Loucy (cell line): ENCODE results near the gene CSGALNACT2.

Experiments
- H2AFZ ChIP-seq: fragments of 200-600 bp; sonication (generic); 2 replicates; pipeline ENCODE4 v1.6.0; 2016; ENCODE audit warnings: antibody characterized with exemption, mild to moderate bottlenecking, low read length, moderate library complexity
- H3F3A ChIP-seq: fragments of 200-600 bp; 2 replicates; pipeline ENCODE4 v1.6.0; 2016; ENCODE audit warnings: antibody characterized with exemption, low read depth, mild to moderate bottlenecking
- H3K27me3 ChIP-seq: fragments of 200-600 bp; sonication (generic); 2 replicates; pipeline ENCODE4 v1.6.1; 2014; ENCODE audit warnings: low read length, mild to moderate bottlenecking; ENCODE audit not compliant: insufficient read depth, poor library complexity, severe bottlenecking
- H3K36me3 ChIP-seq: fragments of 200-600 bp; sonication (generic); 2 replicates; pipeline ENCODE4 v1.6.1; 2016; ENCODE audit warnings: low read length; ENCODE audit not compliant: insufficient read depth
- H3K4me1 ChIP-seq: fragments of 200-600 bp; sonication (generic); 2 replicates; pipeline ENCODE4 v1.5.1; 2014; ENCODE audit warnings: low read length, mild to moderate bottlenecking; ENCODE audit not compliant: insufficient read depth, poor library complexity, severe bottlenecking
- H3K4me2 ChIP-seq: fragments of 200-600 bp; sonication (generic); 2 replicates; pipeline ENCODE4 v1.6.0; 2014; ENCODE audit warnings: antibody characterized with exemption, low read length, low read depth, mild to moderate bottlenecking; ENCODE audit not compliant: poor library complexity, severe bottlenecking
- H3K4me3 ChIP-seq: fragments of 200-600 bp; sonication (generic); 2 replicates; pipeline ENCODE4 v1.5.1; 2014; ENCODE audit warnings: low read length, mild to moderate bottlenecking, mixed read lengths; ENCODE audit not compliant: poor library complexity, severe bottlenecking
- H3K79me2 ChIP-seq: fragments of 200-600 bp; sonication (generic); 2 replicates; pipeline ENCODE4 v1.6.1; 2014; ENCODE audit warnings: low read length; ENCODE audit not compliant: insufficient read depth
- H3K9ac ChIP-seq: fragments of 200-600 bp; sonication (generic); 2 replicates; pipeline ENCODE4 v1.6.0; 2014; ENCODE audit warnings: mild to moderate bottlenecking, low read depth, low read length, moderate library complexity; ENCODE audit not compliant: poor library complexity, severe bottlenecking
- H3K9me2 ChIP-seq: fragments of 200-600 bp; sonication (generic); replicated peaks from 2 replicates; pipeline ENCODE4 v1.6.1; 2016; ENCODE audit warnings: low read depth, low read length, mixed read lengths
- H3K9me3 ChIP-seq: fragments of 200-600 bp; sonication (generic); 2 replicates; pipeline ENCODE4 v1.6.1; 2014; ENCODE audit warnings: mild to moderate bottlenecking, antibody characterized with exemption, low read length, low read depth; ENCODE audit not compliant: insufficient read depth
- H4K20me1 ChIP-seq: fragments of 200-600 bp; sonication (generic); 2 replicates; pipeline ENCODE4 v1.6.0; 2014; ENCODE audit warnings: antibody characterized with exemption, low read length, mild to moderate bottlenecking; ENCODE audit not compliant: insufficient read depth, poor library complexity, severe bottlenecking
- CTCF ChIP-seq: fragments of 200-600 bp; sonication (generic); conservative IDR thresholded peaks from 2 replicates; pipeline ENCODE4 v1.5.1; 2014; ENCODE audit warnings: mild to moderate bottlenecking, antibody characterized with exemption, low read length
- EZH2phosphoT487 ChIP-seq: fragments of 200-600 bp; IDR thresholded peaks from 2 replicates; pipeline ENCODE4 v1.6.1; 2018; ENCODE audit warnings: antibody characterized with exemption, mild to moderate bottlenecking, moderate library complexity, borderline replicate concordance

CSGALNACT2 gene

GRCh38 chr10:43205681-43206390, 67.6 kb downstream of the CSGALNACT2 start:
- no peak overlapping the region for H2AFZ ChIP-seq
- no peaks in the 10 kb centered on the region for H3K79me2 ChIP-seq
- no peaks in the 10 kb centered on the region for H4K20me1 ChIP-seq
- H3K9me3 ChIP-seq = no peaks in the 10 kb centered on the region
- H3K4me2 ChIP-seq = no peak overlapping the region
- H3K27me3 ChIP-seq = no peaks in the 10 kb centered on the region
- no peaks in the 10 kb centered on the region for H3K9me2 ChIP-seq
- H3K9ac ChIP-seq = no peak overlapping the region
- no peaks in the 10 kb centered on the region for H3F3A ChIP-seq
- H3K4me3 ChIP-seq = no peak overlapping the region
- TF ChIP-seq EZH2phosphoT487 (no peak), CTCF (no peak)
- no peaks in the 10 kb centered on the region for H3K4me1 ChIP-seq
- no peaks in the 10 kb centered on the region for H3K36me3 ChIP-seq

- Histone ChIP-seq H3K4me2 (no peak overlapping the region), H3K4me1 (no peaks in the 10 kb centered on the region), H3F3A (no peaks in the 10 kb centered on the region), H3K27me3 (no peaks in the 10 kb centered on the region), H3K9me3 (no peaks in the 10 kb centered on the region), H4K20me1 (no peaks in the 10 kb centered on the region), H3K9ac (no peak overlapping the region), H3K4me3 (no peak overlapping the region), H3K9me2 (no peaks in the 10 kb centered on the region), H3K79me2 (no peaks in the 10 kb centered on the region), H2AFZ (no peak overlapping the region), H3K36me3 (no peaks in the 10 kb centered on the region)
- TF ChIP-seq CTCF = no peak
- TF ChIP-seq EZH2phosphoT487 = no peak
These were observed 68.4 kb downstream of the CSGALNACT2 start for GRCh38 chr10:43206391-43207235.

DNA sequence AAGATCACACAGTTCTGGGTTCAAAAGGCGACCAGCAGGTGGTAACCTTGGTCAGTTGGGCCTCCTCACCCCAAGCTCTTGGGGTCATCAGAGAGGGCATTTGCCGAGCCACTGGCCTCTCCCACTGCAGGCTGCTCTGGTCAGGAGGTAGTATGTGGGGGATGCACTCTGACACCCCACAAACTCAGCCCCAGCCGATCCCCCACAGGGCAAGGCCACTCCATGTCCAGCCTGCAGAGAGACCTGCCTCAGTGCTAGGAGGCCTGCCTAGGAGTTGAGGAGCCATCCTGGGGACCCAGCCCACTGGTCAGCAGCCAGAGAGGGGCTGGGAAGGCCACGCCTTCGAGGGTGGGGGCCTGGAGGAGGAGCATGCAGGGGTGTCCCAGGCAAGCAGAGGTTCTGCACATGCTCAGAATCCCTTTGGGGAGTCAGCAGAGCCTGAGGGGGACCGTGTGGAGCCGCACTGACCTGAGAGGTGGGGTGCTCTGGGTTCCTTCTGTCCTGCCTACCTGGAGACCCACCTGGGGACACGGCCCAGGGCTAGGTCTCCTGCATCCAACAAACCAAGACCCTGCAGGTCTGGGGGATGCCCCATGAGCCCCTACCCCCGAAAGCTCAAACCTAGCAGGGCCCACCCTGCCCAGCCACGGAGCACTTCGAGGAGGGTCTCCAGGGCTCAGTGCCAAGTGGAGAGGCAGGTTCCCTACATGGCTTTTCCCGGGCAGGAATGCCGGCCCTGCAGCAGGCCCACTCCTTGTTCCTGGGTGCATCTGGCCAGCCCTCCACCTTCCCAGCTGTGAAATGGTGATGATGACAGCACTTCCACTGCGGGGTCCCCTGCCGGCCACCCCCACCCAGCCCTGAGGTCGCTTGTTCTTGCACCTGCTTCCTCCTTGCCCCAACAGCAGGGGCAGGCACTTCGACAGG, 70.2 kb downstream of the CSGALNACT2 start:
- TF ChIP-seq CTCF (no peak), EZH2phosphoT487 (no peak)
- no peaks in the 10 kb centered on the region for H3F3A ChIP-seq
- H3K27me3 ChIP-seq = no peaks in the 10 kb centered on the region
- no peak overlapping the region for H3K4me2 ChIP-seq
- no peaks in the 10 kb centered on the region for H4K20me1 ChIP-seq
- H3K4me1 ChIP-seq = no peaks in the 10 kb centered on the region
- no peak overlapping the region for H3K9ac ChIP-seq
- no peak overlapping the region for H2AFZ ChIP-seq
- no peaks in the 10 kb centered on the region for H3K9me2 ChIP-seq
- H3K79me2 ChIP-seq = no peaks in the 10 kb centered on the region
- H3K4me3 ChIP-seq = no peak overlapping the region
- no peaks in the 10 kb centered on the region for H3K9me3 ChIP-seq
- no peaks in the 10 kb centered on the region for H3K36me3 ChIP-seq
